Activated naive CD8-positive, alpha-beta T cell (primary cell): ENCODE results near the gene NUDT4.

Source experiments
- H3K27ac Mint-ChIP-seq: one replicate; pipeline ENCODE4 v1.8.0; 2021; ENCODE audit warnings: mixed read lengths
- H3K27me3 Mint-ChIP-seq: one replicate; pipeline ENCODE4 v1.8.0; 2021; ENCODE audit warnings: mixed read lengths
- H3K36me3 Mint-ChIP-seq: one replicate; pipeline ENCODE4 v1.8.0; 2021; ENCODE audit warnings: mixed read lengths
- H3K4me1 Mint-ChIP-seq: one replicate; pipeline ENCODE4 v1.8.0; 2021; ENCODE audit warnings: low read depth, mixed read lengths
- H3K4me3 Mint-ChIP-seq: one replicate; pipeline ENCODE4 v1.8.0; 2021; ENCODE audit warnings: mild to moderate bottlenecking, mixed read lengths
- H3K9me3 Mint-ChIP-seq: one replicate; pipeline ENCODE4 v1.8.0; 2021; ENCODE audit warnings: low read depth, mixed read lengths

The NUDT4 gene

DNA sequence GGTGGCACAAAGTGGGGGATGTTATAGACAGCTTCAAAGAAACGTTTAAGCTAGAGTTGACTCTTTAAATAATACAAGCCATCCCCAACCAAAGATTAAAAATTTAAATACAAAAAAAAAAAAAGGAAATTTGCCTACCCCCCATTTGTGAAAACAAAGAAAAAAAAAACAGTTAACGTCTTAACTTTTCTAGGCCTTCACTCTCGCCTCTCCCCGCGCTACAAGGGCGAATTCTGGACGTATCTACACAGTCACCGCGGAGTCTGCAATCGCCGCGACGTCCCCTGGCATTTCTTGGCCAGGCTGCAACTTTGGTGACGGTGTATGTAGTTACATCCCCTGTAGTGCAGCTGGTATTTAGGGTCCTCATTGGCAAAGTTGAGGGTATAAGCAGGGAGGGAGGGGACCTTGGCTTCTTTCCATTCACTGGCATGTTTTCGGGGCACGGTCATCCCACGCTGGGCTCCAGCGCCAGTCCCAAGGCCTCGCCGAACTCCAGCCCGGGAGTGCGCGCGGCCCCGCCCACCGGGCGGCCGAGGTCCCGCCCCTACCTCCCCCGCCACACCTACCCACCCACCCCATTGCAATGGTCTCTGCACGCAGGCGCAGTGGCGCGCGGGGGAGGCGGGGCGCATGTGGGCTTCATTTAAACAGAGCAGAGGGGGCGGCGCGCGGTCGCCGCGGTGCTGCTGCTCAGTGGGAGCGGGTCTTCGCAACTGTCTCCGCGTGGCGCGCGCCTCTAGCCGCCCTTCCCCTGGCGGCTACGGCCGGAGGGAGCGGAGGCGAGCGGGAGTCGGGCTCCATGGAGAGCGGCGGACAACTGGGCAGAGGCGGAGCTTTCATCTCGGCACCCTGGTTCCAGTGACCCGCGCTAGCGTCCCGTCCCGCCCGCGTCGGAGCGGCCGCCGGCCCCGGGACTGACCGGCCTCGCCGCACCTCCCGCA, at the start of gene NUDT4:
NUDT4 (plus strand) TSS at position 674 of the 944 bp plus-strand sequence. CDS start 398 bp downstream, outside the sequence.
- peaks cover 5% of the 10 kb centered on the region for H3K36me3 Mint-ChIP-seq
- peaks cover 41% of the 10 kb centered on the region for H3K4me1 Mint-ChIP-seq
- no peaks in the 10 kb centered on the region for H3K27me3 Mint-ChIP-seq
- H3K9me3 Mint-ChIP-seq, result no peaks in the 10 kb centered on the region
- H3K27ac Mint-ChIP-seq, result peak within 1 kb of the TSS; percentile 99
- peak within 1 kb of the TSS; percentile 97 for H3K4me3 Mint-ChIP-seq

DNA sequence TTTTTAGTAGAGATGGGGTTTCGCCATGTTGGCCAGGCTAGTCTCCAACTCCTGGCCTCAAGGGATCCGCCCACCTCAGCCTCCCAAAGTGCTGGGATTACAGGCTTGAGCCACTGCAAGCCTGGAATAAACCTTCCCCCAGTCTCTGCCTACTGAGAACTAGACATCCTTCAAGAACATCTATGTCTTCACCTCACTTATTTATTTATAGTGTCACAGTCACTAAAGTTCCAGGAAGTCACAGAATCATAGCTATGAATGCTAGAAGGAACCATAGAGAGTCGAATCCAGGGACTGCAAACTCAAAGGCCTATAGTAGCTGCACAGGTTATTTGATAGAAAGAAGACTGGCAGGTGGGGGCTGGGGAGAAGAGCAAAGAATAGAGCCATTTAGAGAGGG, 44.7 kb upstream of the NUDT4 start:
- H3K4me3 Mint-ChIP-seq, result no peak overlapping the region
- H3K36me3 Mint-ChIP-seq, result no peaks in the 10 kb centered on the region
- no peaks in the 10 kb centered on the region for H3K4me1 Mint-ChIP-seq
- H3K27ac Mint-ChIP-seq, result no peak overlapping the region
- no peaks in the 10 kb centered on the region for H3K9me3 Mint-ChIP-seq
- peaks cover 2% of the 10 kb centered on the region for H3K27me3 Mint-ChIP-seq

DNA sequence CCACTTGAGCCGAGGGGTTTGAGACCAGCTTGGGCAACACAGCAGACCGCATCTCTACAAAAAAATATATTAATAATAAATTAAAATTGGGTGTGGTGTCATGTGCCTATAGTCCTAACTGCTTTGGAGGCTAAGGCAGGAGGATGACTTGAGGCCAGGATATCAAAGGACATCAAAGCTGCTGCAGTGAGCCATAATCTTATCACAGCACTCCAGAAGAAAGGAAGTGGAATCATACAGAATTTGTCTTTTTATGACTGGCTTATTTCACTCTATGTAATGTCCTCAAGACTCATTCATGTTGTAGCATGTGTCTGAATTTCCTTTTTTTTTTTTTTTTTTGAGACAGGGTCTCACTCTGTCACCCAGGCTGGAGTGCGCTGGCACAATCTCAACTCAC, 43.9 kb upstream of the NUDT4 start:
- H3K27ac Mint-ChIP-seq, result no peak overlapping the region
- H3K36me3 Mint-ChIP-seq, result no peaks in the 10 kb centered on the region
- H3K9me3 Mint-ChIP-seq, result no peaks in the 10 kb centered on the region
- no peaks in the 10 kb centered on the region for H3K4me1 Mint-ChIP-seq
- peaks cover 2% of the 10 kb centered on the region for H3K27me3 Mint-ChIP-seq
- no peak overlapping the region for H3K4me3 Mint-ChIP-seq

DNA sequence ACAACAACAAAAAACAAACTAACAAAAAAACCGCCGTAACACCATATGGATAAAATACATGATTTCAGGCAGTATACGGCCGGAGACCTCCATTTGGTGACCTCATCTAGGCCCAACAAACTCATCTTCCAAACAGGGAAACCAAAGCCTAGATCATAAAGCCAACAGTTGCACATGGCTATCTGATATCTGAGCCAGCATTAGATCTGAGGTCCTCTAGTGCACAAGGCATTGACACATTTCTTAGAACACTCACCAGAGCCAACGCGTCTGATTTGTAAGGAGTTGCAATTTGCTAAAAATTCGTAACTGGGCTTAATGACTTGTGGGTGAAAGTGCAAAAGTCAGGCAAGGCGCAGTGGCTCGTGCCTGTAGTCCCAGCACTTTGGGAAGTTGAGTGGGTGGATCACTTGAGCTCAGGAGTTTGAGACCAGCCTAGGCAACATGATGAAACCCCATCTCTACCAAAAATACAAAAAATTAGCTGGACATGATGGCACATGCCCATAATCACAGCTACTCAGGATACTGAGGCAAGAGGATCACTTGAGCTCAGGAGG, 42.0 kb upstream of the NUDT4 start:
- Mint-ChIP-seq H3K27me3 (peaks cover 2% of the 10 kb centered on the region), H3K9me3 (no peaks in the 10 kb centered on the region), H3K4me3 (no peak overlapping the region), H3K4me1 (no peaks in the 10 kb centered on the region), H3K27ac (no peak overlapping the region), H3K36me3 (no peaks in the 10 kb centered on the region)

DNA sequence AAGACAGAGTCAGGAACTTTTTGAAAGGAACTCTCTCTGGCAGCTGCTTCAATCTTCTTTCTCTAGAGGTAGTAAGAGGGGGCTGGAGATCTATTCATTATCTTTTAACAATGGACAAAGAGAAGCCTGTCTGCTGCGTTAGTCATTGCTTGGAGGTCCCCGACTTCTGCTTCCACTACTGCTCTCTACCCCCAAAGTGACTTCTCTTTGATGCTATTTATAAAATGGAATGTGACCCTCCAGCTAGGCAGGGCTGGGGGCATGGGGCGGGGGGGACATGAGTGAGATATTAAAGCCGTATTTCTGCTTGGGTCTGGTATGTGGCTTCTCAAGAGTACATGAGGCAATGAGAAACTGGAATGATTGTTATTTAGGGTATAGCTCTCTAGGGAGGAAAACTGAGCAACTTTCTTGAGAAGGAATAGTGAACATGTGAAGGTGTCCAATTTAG, 41.4 kb upstream of the NUDT4 start:
- Mint-ChIP-seq H3K27me3 (peaks cover 2% of the 10 kb centered on the region), H3K4me3 (no peak overlapping the region), H3K4me1 (no peaks in the 10 kb centered on the region), H3K9me3 (no peaks in the 10 kb centered on the region), H3K27ac (no peak overlapping the region), H3K36me3 (no peaks in the 10 kb centered on the region)

DNA sequence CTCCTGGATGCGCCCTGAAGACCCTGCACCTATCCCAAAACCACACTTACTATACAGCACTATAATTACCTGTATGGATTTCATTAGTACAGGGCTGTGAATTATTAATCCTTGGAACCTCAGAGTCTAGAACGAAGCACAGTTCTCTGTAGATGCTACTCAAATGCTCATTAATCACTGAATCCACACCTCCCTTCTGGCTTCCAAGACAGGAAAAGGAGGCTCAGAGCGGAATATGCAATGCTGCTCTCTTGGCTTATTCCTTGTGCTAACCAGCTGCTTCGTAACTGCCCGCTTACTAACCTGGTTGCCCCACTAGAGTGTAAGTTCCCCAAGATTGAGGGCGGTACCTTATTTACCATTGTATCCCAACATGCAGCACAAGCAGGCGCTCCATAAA, 39.1 kb upstream of the NUDT4 start:
- Mint-ChIP-seq H3K36me3 (no peaks in the 10 kb centered on the region), H3K27ac (no peak overlapping the region), H3K4me1 (no peaks in the 10 kb centered on the region), H3K4me3 (no peak overlapping the region), H3K27me3 (peaks cover 2% of the 10 kb centered on the region), H3K9me3 (no peaks in the 10 kb centered on the region)

DNA sequence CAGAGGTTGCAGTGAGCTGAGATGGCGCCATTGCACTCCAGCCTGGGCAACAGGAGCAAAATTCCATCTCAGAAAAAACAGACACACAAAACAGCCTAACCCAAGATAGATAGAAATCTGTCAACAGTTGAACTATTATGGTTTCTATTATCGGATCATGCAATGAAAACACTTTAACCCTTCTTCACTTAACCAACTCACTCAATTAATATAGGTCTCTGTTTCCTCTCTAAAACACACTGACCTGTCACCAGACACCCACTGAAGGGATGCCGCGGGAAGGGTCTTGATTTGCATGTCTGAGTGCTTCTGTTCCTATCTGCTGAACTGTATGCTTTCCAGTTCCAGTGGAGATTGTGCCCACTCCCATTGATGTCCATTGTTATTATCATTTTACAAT, 38.0 kb upstream of the NUDT4 start:
- Mint-ChIP-seq H3K4me1 (no peaks in the 10 kb centered on the region), H3K9me3 (no peaks in the 10 kb centered on the region), H3K36me3 (no peaks in the 10 kb centered on the region), H3K4me3 (no peak overlapping the region), H3K27me3 (peaks cover 2% of the 10 kb centered on the region), H3K27ac (no peak overlapping the region)

DNA sequence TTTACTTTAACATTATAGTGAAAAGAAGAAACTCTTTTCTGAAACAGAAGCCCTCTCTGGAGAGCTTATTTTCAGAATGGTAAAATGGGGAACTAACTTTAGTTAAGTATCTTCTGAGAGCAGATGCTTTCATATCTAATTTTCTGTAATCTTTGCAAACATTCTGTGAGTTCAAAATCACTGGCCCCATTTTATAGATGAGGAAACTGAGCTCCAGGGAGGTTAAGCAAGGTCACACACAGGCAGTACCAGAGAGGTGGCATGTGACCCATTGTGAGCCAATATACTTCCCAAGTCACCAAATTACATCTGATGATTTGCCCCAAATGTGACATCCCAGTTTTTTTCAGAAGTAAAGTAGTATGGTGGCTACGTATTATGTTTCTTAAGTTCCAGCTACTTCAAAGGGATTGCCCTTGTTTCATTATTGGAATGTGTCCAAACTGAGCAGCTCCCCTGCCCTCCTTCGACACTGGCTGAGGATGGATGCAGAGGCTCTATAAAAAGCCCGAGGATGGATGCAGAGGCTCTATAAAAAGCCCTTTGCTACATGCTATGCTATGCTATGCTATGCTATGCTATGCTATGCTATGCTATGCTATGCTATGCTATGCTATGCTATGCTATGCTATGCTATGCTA, 36.2 kb upstream of the NUDT4 start:
- H3K4me3 Mint-ChIP-seq, result no peak overlapping the region
- H3K36me3 Mint-ChIP-seq, result no peaks in the 10 kb centered on the region
- H3K4me1 Mint-ChIP-seq, result no peaks in the 10 kb centered on the region
- H3K9me3 Mint-ChIP-seq, result no peaks in the 10 kb centered on the region
- H3K27me3 Mint-ChIP-seq, result peaks cover 2% of the 10 kb centered on the region
- no peak overlapping the region for H3K27ac Mint-ChIP-seq

DNA sequence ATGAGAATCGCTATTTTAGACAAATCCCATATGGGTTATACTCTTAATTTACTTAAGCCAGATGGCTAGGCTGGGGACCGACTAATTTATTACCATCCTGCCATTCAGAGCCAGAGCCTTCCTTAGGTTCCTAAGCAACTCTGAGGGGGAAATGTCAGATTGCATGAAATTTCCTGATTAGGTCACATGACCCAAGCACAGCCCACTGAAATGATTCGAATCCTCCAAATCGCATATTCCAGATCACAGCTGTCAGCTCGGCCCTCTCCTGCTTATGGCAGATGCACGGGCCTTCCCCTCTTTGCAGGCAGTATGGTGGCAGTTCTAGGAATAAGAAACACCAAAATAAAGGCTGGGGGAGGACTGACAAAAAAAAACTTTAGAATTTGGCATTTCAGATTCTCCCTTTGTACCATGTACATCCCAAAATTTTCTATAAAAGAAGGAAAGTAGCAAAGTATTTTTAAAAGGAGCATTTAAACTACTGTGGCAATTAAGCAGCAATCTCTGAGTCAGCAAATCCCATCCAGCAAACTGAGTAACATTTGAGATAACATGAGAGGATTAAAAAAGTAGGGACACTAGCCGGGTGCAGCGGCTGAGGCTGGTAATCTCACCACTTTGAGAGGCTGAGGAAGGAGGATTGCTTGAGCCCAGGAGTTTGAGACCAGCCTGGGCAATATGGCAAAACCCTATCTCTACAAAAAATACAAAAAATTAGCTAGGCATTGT, 30.5 kb upstream of the NUDT4 start:
- no peaks in the 10 kb centered on the region for H3K9me3 Mint-ChIP-seq
- H3K36me3 Mint-ChIP-seq, result no peaks in the 10 kb centered on the region
- H3K4me1 Mint-ChIP-seq, result no peaks in the 10 kb centered on the region
- no peak overlapping the region for H3K4me3 Mint-ChIP-seq
- no peaks in the 10 kb centered on the region for H3K27me3 Mint-ChIP-seq
- no peak overlapping the region for H3K27ac Mint-ChIP-seq

DNA sequence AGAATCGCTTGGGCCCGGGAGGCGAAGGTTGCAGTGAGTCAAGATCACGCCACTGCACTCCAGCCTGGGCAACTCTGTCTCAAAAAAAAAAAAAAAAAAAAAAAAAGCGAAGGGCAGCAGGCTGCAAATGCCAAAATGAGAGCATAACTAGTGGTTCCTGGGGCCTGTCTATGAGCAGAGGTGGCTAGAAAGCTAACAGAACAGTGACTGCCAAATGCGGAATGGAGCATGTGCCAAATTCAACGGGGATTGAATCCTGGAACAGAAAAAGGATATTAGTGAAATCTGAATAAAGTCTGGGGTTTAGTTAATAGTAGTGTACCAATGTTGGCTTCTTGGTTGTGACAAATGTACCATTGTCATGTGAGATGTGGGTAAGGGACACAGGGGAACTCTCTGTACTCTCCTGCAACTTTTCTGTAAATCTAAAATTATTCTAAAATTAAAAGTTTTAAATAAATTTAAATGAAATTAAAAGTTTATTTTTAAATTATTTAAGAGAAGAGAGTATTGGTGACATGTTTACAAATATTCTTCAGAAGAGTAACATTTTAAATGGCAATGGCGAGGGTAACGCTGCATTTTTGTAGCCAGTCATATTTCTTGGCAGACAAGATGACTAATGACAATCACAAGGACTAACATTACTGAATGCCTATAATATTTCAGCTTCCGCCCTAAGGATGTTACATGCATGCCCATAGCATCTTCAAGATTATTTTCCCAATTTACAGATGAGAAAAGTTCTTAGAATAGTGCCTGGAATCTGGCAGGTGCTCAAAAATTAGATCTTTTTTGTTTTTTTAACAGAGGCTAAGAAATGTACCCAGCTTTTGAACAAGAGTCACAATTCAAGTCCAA, 28.9 kb upstream of the NUDT4 start:
- Mint-ChIP-seq H3K27me3 (no peaks in the 10 kb centered on the region), H3K4me1 (no peaks in the 10 kb centered on the region), H3K36me3 (no peaks in the 10 kb centered on the region), H3K4me3 (no peak overlapping the region), H3K9me3 (no peaks in the 10 kb centered on the region), H3K27ac (no peak overlapping the region)

DNA sequence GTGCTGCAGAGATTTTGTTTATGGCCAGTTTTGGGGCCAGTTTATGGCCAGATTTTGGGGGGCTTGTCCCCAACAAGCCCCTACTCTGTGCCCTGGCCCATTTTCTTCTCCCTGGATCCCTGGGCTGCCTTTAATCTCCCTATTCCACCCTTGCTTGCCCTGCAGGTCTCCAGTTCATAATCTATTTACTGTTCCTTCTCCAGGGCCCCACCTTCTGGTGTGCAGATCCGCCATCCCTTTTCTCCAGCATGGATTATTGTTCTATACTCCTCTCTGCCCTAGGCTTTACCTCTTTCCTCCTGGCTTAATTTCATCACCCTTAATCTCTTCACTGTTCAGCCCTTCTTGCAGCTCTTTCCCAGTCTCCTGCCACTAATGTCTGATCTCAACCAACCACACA, 26.0 kb upstream of the NUDT4 start:
- no peak overlapping the region for H3K4me3 Mint-ChIP-seq
- H3K27ac Mint-ChIP-seq, result no peak overlapping the region
- H3K27me3 Mint-ChIP-seq, result no peaks in the 10 kb centered on the region

DNA sequence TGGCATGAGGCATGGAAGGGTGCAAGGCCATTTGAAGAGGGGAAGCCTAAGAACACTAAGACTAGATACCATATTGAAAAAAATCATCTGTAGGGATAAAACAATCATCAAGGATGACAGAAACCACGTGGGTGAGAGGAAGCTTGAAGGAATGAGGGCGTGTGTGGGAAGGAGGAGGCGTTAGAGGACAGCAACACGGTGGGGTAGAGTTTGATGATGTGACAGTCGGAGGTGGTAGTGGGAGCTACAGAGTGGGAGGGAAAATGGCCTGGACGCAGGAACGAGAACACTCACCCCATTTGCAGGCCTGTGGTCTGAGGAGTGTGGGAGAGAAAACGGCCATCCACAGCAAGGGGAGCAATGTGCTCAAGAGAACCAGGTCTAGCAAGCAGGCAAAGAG, 25.4 kb upstream of the NUDT4 start:
- no peaks in the 10 kb centered on the region for H3K36me3 Mint-ChIP-seq
- no peaks in the 10 kb centered on the region for H3K4me1 Mint-ChIP-seq
- H3K27me3 Mint-ChIP-seq, result no peaks in the 10 kb centered on the region
- no peak overlapping the region for H3K27ac Mint-ChIP-seq
- no peaks in the 10 kb centered on the region for H3K9me3 Mint-ChIP-seq
- no peak overlapping the region for H3K4me3 Mint-ChIP-seq

More for the DNA sequence above, 26.0 kb upstream of the NUDT4 start:
- Mint-ChIP-seq H3K9me3 (no peaks in the 10 kb centered on the region), H3K36me3 (no peaks in the 10 kb centered on the region), H3K4me1 (no peaks in the 10 kb centered on the region)

DNA sequence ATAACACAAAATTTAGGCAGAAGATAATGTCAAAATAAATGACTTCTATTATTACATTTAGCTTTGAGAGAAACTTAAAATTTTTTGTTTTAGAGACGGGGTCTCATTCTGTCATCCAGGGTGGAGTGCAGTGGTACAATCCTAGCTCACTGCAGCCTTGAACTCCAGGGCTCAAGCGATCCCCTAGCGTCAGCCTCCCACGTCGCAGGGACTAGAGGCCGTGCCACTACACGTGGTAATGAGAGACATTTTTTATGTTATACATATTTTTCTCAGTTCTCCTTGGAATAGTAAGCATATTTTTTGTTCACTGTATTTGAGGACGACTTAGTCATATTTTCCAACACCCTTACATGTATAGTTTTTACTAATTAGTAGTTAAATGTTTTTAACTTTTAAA, 21.5 kb upstream of the NUDT4 start:
- H3K9me3 Mint-ChIP-seq, result no peaks in the 10 kb centered on the region
- no peak overlapping the region for H3K27ac Mint-ChIP-seq
- H3K36me3 Mint-ChIP-seq, result no peaks in the 10 kb centered on the region
- H3K27me3 Mint-ChIP-seq, result no peaks in the 10 kb centered on the region
- no peak overlapping the region for H3K4me3 Mint-ChIP-seq
- H3K4me1 Mint-ChIP-seq, result no peaks in the 10 kb centered on the region

DNA sequence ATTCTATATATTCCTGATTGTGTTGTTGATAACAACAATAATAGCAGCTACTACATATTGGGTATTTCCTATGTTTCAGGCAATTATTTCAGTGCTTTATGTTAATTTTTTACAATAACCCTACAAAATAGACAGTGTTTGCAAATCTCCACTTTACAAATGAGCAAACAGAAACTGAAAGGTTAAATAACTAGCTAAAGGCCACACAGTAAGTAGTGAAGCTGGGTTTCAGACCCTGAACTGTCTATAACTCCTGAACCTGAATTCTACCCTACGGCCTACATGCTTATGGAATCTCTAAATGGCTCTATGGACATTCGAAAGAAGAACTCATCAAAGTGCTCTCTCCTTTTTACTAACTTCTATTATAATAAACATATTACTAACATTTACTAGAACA, 19.7 kb upstream of the NUDT4 start:
- H3K9me3 Mint-ChIP-seq, result no peaks in the 10 kb centered on the region
- no peaks in the 10 kb centered on the region for H3K27me3 Mint-ChIP-seq
- H3K4me3 Mint-ChIP-seq, result no peak overlapping the region
- H3K27ac Mint-ChIP-seq, result no peak overlapping the region
- H3K36me3 Mint-ChIP-seq, result no peaks in the 10 kb centered on the region
- H3K4me1 Mint-ChIP-seq, result peaks cover 2% of the 10 kb centered on the region
